Endothelial cell of umbilical vein (primary cell): Measurements from ENCODE around the gene UBE2D3. TPM values are rescaled to one million over a fixed set of nuclear protein-coding genes. Genes with fewer than 3 reads are reported as not detected.

Source experiments
- BruUV-seq: library from RNA; stranded (reverse); fragments of 400-500 nt; replicated peaks from 2 replicates; lab custom pipeline; 2021; lab: Mats Ljungman, UMichigan
- CTCF ChIA-PET: fragments of 300-600, 350-600 bp; sonication (Branson Sonifier 250); formaldehyde crosslinking; loops from one replicate; lab custom pipeline; 2021; ENCODE audit warnings: antibody characterized with exemption, inconsistent platforms; lab: Charles Lee
- POLR2A ChIA-PET: fragments of 300-600, 350-600 bp; sonication (Branson Sonifier 250); formaldehyde crosslinking; loops from one replicate; lab custom pipeline; 2021; ENCODE audit warnings: antibody characterized with exemption, inconsistent platforms; lab: Charles Lee
- DNase-seq: peaks from one replicate; pipeline ENCODE4 v3.0.0-alpha.2; 2011; ENCODE audit warnings: low read depth, low spot score
- FAIRE-seq: peaks from 2 replicates; lab custom pipeline; 2011; peaks lifted over from hg19 to GRCh38; lab: Jason Lieb, UNC
- H2AFZ ChIP-seq: 2 replicates; pipeline ENCODE4 v1.6.0; 2012; ENCODE audit warnings: low read depth, low read length, control low read depth, inconsistent platforms
- H3K27ac ChIP-seq: 2 replicates; pipeline ENCODE4 v1.5.1; 2011; ENCODE audit warnings: low read depth, mild to moderate bottlenecking, control low read depth, low read length, moderate library complexity; ENCODE audit not compliant: insufficient read depth
- H3K27me3 ChIP-seq, 2 experiments: 2 replicates each; pipeline versions ENCODE4 v1.6.0 to v1.6.1; 2011; ENCODE audit warnings: low read length in 2 of 2, mixed read lengths in 1 of 2; ENCODE audit not compliant: control insufficient read depth in 2 of 2, insufficient read depth in 2 of 2
- H3K36me3 ChIP-seq, 2 experiments: 2 replicates in 1 of 2; 3 replicates in 1 of 2; pipeline ENCODE4 v1.5.1; 2011; ENCODE audit warnings: low read length in 2 of 2, mild to moderate bottlenecking in 1 of 2, moderate library complexity in 1 of 2; ENCODE audit not compliant: control insufficient read depth in 2 of 2, insufficient read depth in 2 of 2; ENCODE audit errors: extremely low read depth in 1 of 2
- H3K4me1 ChIP-seq: 3 replicates; pipeline ENCODE4 v1.5.1; 2011; ENCODE audit warnings: mild to moderate bottlenecking, low read length; ENCODE audit not compliant: control insufficient read depth, insufficient read depth; ENCODE audit errors: extremely low read depth
- H3K4me2 ChIP-seq: 2 replicates; pipeline ENCODE4 v1.6.1; 2011; ENCODE audit warnings: low read length, control low read depth, mixed read lengths; ENCODE audit not compliant: insufficient read depth
- H3K4me3 ChIP-seq, 3 experiments: fragments of 200-600 bp in 1 of 3; sonication (generic), shearing (Covaris generic) in 1 of 3; replicated peaks in 1 of 3; 2 replicates each; pipeline ENCODE4 v1.5.1; 2011 to 2016; ENCODE audit warnings: control low read depth in 3 of 3, low read length in 3 of 3, mild to moderate bottlenecking in 2 of 3, inconsistent platforms in 1 of 3, low read depth in 1 of 3, moderate library complexity in 1 of 3; ENCODE audit not compliant: insufficient read depth in 1 of 3
- H3K79me2 ChIP-seq: 2 replicates; pipeline ENCODE4 v1.6.0; 2012; ENCODE audit warnings: low read length, inconsistent platforms; ENCODE audit not compliant: control insufficient read depth, insufficient read depth
- H3K9ac ChIP-seq: replicated peaks from 2 replicates; pipeline ENCODE3; 2011; ENCODE audit warnings: low read length, control low read depth; ENCODE audit not compliant: insufficient read depth; ENCODE audit errors: extremely low read depth
- H3K9me1 ChIP-seq: replicated peaks from 3 replicates; pipeline ENCODE4 v1.6.0; 2011; ENCODE audit warnings: mild to moderate bottlenecking, low read length; ENCODE audit not compliant: control insufficient read depth, insufficient read depth; ENCODE audit errors: extremely low read depth
- H3K9me3 ChIP-seq: replicated peaks from 2 replicates; pipeline ENCODE4 v1.5.1; 2012; ENCODE audit warnings: low read length, inconsistent platforms; ENCODE audit not compliant: control insufficient read depth, insufficient read depth
- H4K20me1 ChIP-seq: replicated peaks from 2 replicates; pipeline ENCODE3; 2011; ENCODE audit warnings: mild to moderate bottlenecking, low read length; ENCODE audit not compliant: control insufficient read depth, insufficient read depth; ENCODE audit errors: extremely low read depth
- EZH2 ChIP-seq: IDR thresholded peaks from 2 replicates; pipeline ENCODE4 v1.6.1; 2012; ENCODE audit warnings: borderline replicate concordance, low read depth, mild to moderate bottlenecking, moderate library complexity, low read length, inconsistent platforms; ENCODE audit not compliant: severe bottlenecking
- FOS ChIP-seq: IDR thresholded peaks from 2 replicates; pipeline ENCODE4 v1.6.1; 2011; ENCODE audit warnings: mild to moderate bottlenecking, low read length, moderate library complexity, borderline replicate concordance; ENCODE audit not compliant: insufficient read depth
- GATA2 ChIP-seq: IDR thresholded peaks from 2 replicates; pipeline ENCODE4 v1.7.0; 2011; ENCODE audit warnings: low read depth, mild to moderate bottlenecking, moderate library complexity, mixed read lengths, low read length; ENCODE audit not compliant: insufficient read length, insufficient read depth
- JUN ChIP-seq: IDR thresholded peaks from 2 replicates; pipeline ENCODE4 v1.6.1; 2011; ENCODE audit warnings: borderline replicate concordance, low read depth; ENCODE audit not compliant: insufficient read length, insufficient read depth
- MYC ChIP-seq: IDR thresholded peaks from one replicate; pipeline ENCODE4 v1.6.1; 2011; ENCODE audit warnings: mild to moderate bottlenecking, low read depth, low read length
- POLR2A ChIP-seq: IDR thresholded peaks from 2 replicates; pipeline ENCODE4 v1.6.1; 2012; ENCODE audit warnings: low read depth, mild to moderate bottlenecking, control low read depth, low read length
- POLR2AphosphoS5 ChIP-seq: IDR thresholded peaks from 2 replicates; pipeline ENCODE4 v1.6.1; 2012; ENCODE audit warnings: low read depth, mild to moderate bottlenecking, control low read depth, low read length, moderate library complexity; ENCODE audit not compliant: insufficient read depth
- dilution Hi-C: fragments of 300-500 bp; cut with MboI; formaldehyde crosslinking; loops from one replicate; pipeline ENCODE4 v1.15.0; 2019; ENCODE audit warnings: low sequenced_read_pairs; ENCODE audit not compliant: extremely low pct_ligation_motif_present
- intact Hi-C: fragments of 100-400 bp; cut with micrococcal nuclease; formaldehyde crosslinking; loops from one replicate; pipeline ENCODE4 v1.10.0; 2022
- polyA plus RNA-seq, 4 experiments: library from polyadenylated mRNA; depleted of rRNA in 3 of 4; stranded (reverse) in 3 of 4; unstranded in 1 of 4; fragments of >200 nt; gene quantifications; 2 replicates each; pipeline versions ENCODE4 v1.2.1 to v1.2.3, GENCODE V29; 2011 to 2012; ENCODE audit warnings: missing spikeins in 1 of 4
- total RNA-seq: library from RNA; stranded (reverse); gene quantifications from 2 replicates; pipeline ENCODE4 v1.2.3, GENCODE V29; 2021
- TF ChIP-seq, protein P1 (sequence below): IDR thresholded peaks from 2 replicates; pipeline ENCODE4 v1.6.1; 2011; ENCODE audit not compliant: insufficient read depth, insufficient read length
- TF ChIP-seq, protein P2 (sequence below), 2 donors: IDR thresholded peaks; 1 replicate in 1 of 2; 2 replicates in 1 of 2; pipeline ENCODE4 v1.5.1; 2011; ENCODE audit warnings: low read length in 2 of 2, mild to moderate bottlenecking in 2 of 2, moderate library complexity in 2 of 2, control low read depth in 1 of 2, inconsistent platforms in 1 of 2, low read depth in 1 of 2; ENCODE audit not compliant: insufficient read depth in 1 of 2; ENCODE audit errors: extremely low read depth in 1 of 2

Gene UBE2D3
- total and polyA plus RNA-seq, 2 donors (not counting 3 experiments of a cell fraction or from before 2014, with no cell fraction given), result 279 to 399 TPM

DNA sequence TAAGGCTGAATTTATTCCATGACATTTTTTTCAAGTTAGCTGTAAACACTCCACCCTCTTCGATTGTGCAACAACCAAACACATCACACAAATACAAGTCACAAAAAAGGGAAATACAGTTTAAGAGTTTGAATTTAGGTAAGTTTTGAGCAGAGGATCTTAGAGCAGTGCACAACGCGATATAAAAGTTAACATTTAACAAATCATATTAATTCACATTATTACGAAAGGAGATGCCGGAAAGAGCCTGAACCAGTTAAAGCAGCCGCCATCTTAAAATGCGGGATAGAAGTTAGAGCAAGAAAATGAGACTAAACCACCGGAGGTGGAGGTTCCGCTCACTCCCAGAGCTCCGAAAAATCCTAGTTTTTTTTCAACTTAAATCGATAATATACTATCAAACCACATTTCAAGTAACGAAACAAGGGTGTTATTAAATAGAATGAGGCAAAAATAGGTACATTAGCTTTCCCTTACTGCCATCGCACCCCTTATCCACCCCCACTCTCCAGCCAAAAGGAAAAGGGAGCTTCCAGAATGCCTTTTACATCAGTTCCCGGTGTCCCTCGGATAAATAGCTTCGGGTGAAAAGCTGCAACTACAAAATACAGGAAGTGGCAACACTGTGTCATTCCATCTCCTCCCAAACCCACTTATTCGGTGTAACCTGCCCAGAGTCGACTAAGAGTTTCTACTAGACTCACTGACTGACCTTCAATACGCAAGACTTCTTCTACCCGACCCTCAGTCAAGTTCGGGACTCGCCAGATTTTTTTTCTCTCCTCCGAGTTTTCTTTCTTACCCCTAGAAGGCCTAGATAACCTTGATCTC lies 1.9 kb downstream of the UBE2D3 start:
- Histone ChIP-seq H2AFZ (no peak overlapping the region), H3K79me2 (peaks cover 63% of the 10 kb centered on the region), H3K9me1 (no peaks in the 10 kb centered on the region), H3K9me3 (no peaks in the 10 kb centered on the region), H3K36me3 (peaks cover 0 to 3% of the 10 kb centered on the region in 2 experiments), H3K4me3 (peak overlapping the region; percentile 82 to 97 (median 89)), H3K4me2 (peak overlapping the region; percentile 98), H3K4me1 (peaks cover 43% of the 10 kb centered on the region), H3K27ac (peak overlapping the region; percentile 98), H3K27me3 (no peaks in the 10 kb centered on the region), H3K9ac (peak overlapping the region; percentile 100), H4K20me1 (peaks cover 13% of the 10 kb centered on the region)
- TF ChIP-seq POLR2A (no peak), MYC (no peak), EZH2 (no peak), POLR2AphosphoS5 (no peak), GATA2 (no peak), JUN (no peak), FOS (no peak)
- TF ChIP-seq, protein P1, sequence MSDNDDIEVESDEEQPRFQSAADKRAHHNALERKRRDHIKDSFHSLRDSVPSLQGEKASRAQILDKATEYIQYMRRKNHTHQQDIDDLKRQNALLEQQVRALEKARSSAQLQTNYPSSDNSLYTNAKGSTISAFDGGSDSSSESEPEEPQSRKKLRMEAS, result no peak
- TF ChIP-seq, protein P2, sequence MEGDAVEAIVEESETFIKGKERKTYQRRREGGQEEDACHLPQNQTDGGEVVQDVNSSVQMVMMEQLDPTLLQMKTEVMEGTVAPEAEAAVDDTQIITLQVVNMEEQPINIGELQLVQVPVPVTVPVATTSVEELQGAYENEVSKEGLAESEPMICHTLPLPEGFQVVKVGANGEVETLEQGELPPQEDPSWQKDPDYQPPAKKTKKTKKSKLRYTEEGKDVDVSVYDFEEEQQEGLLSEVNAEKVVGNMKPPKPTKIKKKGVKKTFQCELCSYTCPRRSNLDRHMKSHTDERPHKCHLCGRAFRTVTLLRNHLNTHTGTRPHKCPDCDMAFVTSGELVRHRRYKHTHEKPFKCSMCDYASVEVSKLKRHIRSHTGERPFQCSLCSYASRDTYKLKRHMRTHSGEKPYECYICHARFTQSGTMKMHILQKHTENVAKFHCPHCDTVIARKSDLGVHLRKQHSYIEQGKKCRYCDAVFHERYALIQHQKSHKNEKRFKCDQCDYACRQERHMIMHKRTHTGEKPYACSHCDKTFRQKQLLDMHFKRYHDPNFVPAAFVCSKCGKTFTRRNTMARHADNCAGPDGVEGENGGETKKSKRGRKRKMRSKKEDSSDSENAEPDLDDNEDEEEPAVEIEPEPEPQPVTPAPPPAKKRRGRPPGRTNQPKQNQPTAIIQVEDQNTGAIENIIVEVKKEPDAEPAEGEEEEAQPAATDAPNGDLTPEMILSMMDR (IDR thresholded peaks at IDR 0.05; ENCODE audit: extremely low read depth in 1 of 2, insufficient read depth in 1 of 2, low read depth in 1 of 2, low read length in 2 of 2), result no peak
- no TSS peak for BruUV-seq
- intact Hi-C loops, result loop anchor here (1.0 to 5.0 kb wide), 6 partner anchors 9 to 373 kb away; partner anchors contain the start of genes BDH2 and CENPE
- FAIRE-seq (peak; percentile 47), DNase-seq (peak; percentile 70)
- POLR2A ChIA-PET, result no interaction called here
- CTCF ChIA-PET, result interaction anchor here (0.8 to 2.5 kb wide), 4 partner anchors 9 to 204 kb away, joined by 5 to 10 read pairs (median 6); no protein-coding TSS in a partner anchor
- dilution Hi-C loops, result no loop called here
